IMR-90 (cell line): ENCODE measurements around the gene MANSC4. TPM values are rescaled to one million over a fixed set of nuclear protein-coding genes. Genes with fewer than 3 reads are reported as not detected.
A peak's percentile ranks its signal among the peaks of the same experiment; 100 is the strongest.

Experiments
- ATAC-seq: fragments of 200-7000 bp; cut with Tn5 transposase; 2 replicates; pipeline ENCODE4 v1.9.1; 2020; ENCODE audit warnings: low read depth, mild to moderate bottlenecking, moderate library complexity
- BruUV-seq: library from RNA; stranded (reverse); fragments of 400-500 nt; replicated peaks from 2 replicates; lab custom pipeline; 2021; lab: Mats Ljungman, UMichigan
- CTCF ChIA-PET: fragments of 300-600 bp; formaldehyde crosslinking; extraction: SDS; loops from one replicate; lab custom pipeline; 2021; ENCODE audit warnings: antibody characterized with exemption; lab: Yijun Ruan, JAX
- POLR2A ChIA-PET: fragments of 300-600 bp; sonication (Branson Sonifier 250); formaldehyde crosslinking; loops from one replicate; lab custom pipeline; 2022; ENCODE audit warnings: antibody characterized with exemption; ENCODE audit not compliant: unreplicated experiment; lab: Charles Lee
- DNase-seq: peaks from one replicate; pipeline ENCODE4 v3.0.0; 2013
- H2AFZ ChIP-seq: replicated peaks from 2 replicates; pipeline ENCODE3; 2013; ENCODE audit warnings: low read length, mild to moderate bottlenecking; ENCODE audit not compliant: poor library complexity
- H2AK5ac ChIP-seq: 2 replicates; pipeline ENCODE4 v1.6.1; 2013; ENCODE audit warnings: low read depth, low read length, inconsistent platforms
- H2AK9ac ChIP-seq: replicated peaks from 2 replicates; pipeline ENCODE3; 2013; ENCODE audit warnings: mild to moderate bottlenecking, low read depth, low read length, moderate library complexity; ENCODE audit not compliant: poor library complexity
- H2BK120ac ChIP-seq: 2 replicates; pipeline ENCODE4 v1.6.1; 2013; ENCODE audit warnings: low read depth, low read length, inconsistent platforms
- H2BK15ac ChIP-seq: 3 replicates; pipeline ENCODE4 v1.6.1; 2013; ENCODE audit warnings: low read depth, low read length, inconsistent platforms
- H2BK20ac ChIP-seq: 2 replicates; pipeline ENCODE4 v1.6.1; 2013; ENCODE audit warnings: low read depth, mild to moderate bottlenecking, inconsistent platforms, low read length, moderate library complexity
- H2BK5ac ChIP-seq: 2 replicates; pipeline ENCODE4 v1.6.1; 2013; ENCODE audit warnings: mild to moderate bottlenecking, low read depth, low read length, inconsistent platforms; ENCODE audit not compliant: poor library complexity, severe bottlenecking
- H3K14ac ChIP-seq: replicated peaks from 2 replicates; pipeline ENCODE4 v1.6.1; 2013; ENCODE audit warnings: low read depth, low read length, inconsistent platforms
- H3K18ac ChIP-seq: 2 replicates; pipeline ENCODE4 v1.6.1; 2013; ENCODE audit warnings: low read depth, low read length, control low read depth
- H3K23ac ChIP-seq: 2 replicates; pipeline ENCODE4 v1.6.1; 2013; ENCODE audit warnings: low read depth, low read length, inconsistent platforms
- H3K27ac ChIP-seq: 2 replicates; pipeline ENCODE4 v1.5.1; 2013; ENCODE audit warnings: mild to moderate bottlenecking, control low read depth, low read length; ENCODE audit not compliant: insufficient read depth
- H3K27me3 ChIP-seq: 2 replicates; pipeline ENCODE4 v1.6.1; 2013; ENCODE audit warnings: low read length; ENCODE audit not compliant: control insufficient read depth, insufficient read depth
- H3K36me3 ChIP-seq: 2 replicates; pipeline ENCODE4 v1.6.1; 2013; ENCODE audit warnings: low read length, mixed read lengths; ENCODE audit not compliant: control insufficient read depth, insufficient read depth
- H3K4ac ChIP-seq: 2 replicates; pipeline ENCODE4 v1.6.1; 2013; ENCODE audit warnings: low read depth, low read length, inconsistent platforms
- H3K4me1 ChIP-seq: 2 replicates; pipeline ENCODE4 v1.6.1; 2013; ENCODE audit warnings: low read length, mixed read lengths; ENCODE audit not compliant: control insufficient read depth, insufficient read depth
- H3K4me2 ChIP-seq: 2 replicates; pipeline ENCODE4 v1.6.1; 2013; ENCODE audit warnings: low read depth, mild to moderate bottlenecking, control low read depth, low read length, moderate library complexity
- H3K4me3 ChIP-seq: 2 replicates; pipeline ENCODE4 v1.5.1; 2013; ENCODE audit warnings: low read depth, mild to moderate bottlenecking, control low read depth, low read length, moderate library complexity; ENCODE audit not compliant: insufficient read depth
- H3K56ac ChIP-seq: 2 replicates; pipeline ENCODE4 v1.6.1; 2013; ENCODE audit warnings: low read length, inconsistent platforms; ENCODE audit not compliant: insufficient read depth; ENCODE audit errors: extremely low read depth
- H3K79me1 ChIP-seq, 2 experiments: 2 replicates each; pipeline ENCODE4 v1.6.1; 2013; ENCODE audit warnings: low read length in 2 of 2, inconsistent platforms in 1 of 2, low read depth in 1 of 2
- H3K9ac ChIP-seq: 2 replicates; pipeline ENCODE4 v1.6.1; 2013; ENCODE audit warnings: low read depth, low read length, control low read depth
- H3K9me1 ChIP-seq: 2 replicates; pipeline ENCODE4 v1.6.1; 2013; ENCODE audit warnings: low read length, inconsistent platforms; ENCODE audit not compliant: insufficient read depth
- H3K9me3 ChIP-seq: 2 replicates; pipeline ENCODE4 v1.6.1; 2013; ENCODE audit warnings: low read length; ENCODE audit not compliant: control insufficient read depth, insufficient read depth
- H4K20me1 ChIP-seq: 2 replicates; pipeline ENCODE4 v1.6.1; 2013; ENCODE audit warnings: low read length, inconsistent platforms; ENCODE audit not compliant: insufficient read depth
- H4K5ac ChIP-seq: 2 replicates; pipeline ENCODE4 v1.6.1; 2013; ENCODE audit warnings: mild to moderate bottlenecking, low read depth, low read length, control low read depth
- H4K8ac ChIP-seq, 2 experiments: 2 replicates each; pipeline ENCODE4 v1.6.1; 2013; ENCODE audit warnings: low read depth in 2 of 2, low read length in 2 of 2, control low read depth in 1 of 2, inconsistent platforms in 1 of 2
- H4K91ac ChIP-seq: 2 replicates; pipeline ENCODE4 v1.6.1; 2013; ENCODE audit warnings: low read depth, low read length, inconsistent platforms; ENCODE audit not compliant: insufficient read depth
- CTCF ChIP-seq: conservative IDR thresholded peaks from 2 replicates; pipeline ENCODE4 v1.5.1; 2012; ENCODE audit warnings: mild to moderate bottlenecking, low read depth, low read length, improper control_type of control experiment
- FOS ChIP-seq: fragments of 150-350 bp; IDR thresholded peaks from 2 replicates; pipeline ENCODE4 v1.6.1; 2016; ENCODE audit warnings: low read depth, low read length
- MAFK ChIP-seq: IDR thresholded peaks from 2 replicates; pipeline ENCODE4 v1.6.1; 2012; ENCODE audit warnings: low read depth, low read length, improper control_type of control experiment
- MXI1 ChIP-seq: IDR thresholded peaks from 2 replicates; pipeline ENCODE4 v1.6.1; 2012; ENCODE audit warnings: low read depth, mild to moderate bottlenecking, low read length, moderate library complexity, borderline replicate concordance
- NFE2L2 ChIP-seq: fragments of 150-350 bp; IDR thresholded peaks from 2 replicates; pipeline ENCODE4 v1.6.1; 2016; ENCODE audit warnings: low read depth, mild to moderate bottlenecking, low read length
- RCOR1 ChIP-seq: IDR thresholded peaks from 2 replicates; pipeline ENCODE4 v1.6.1; 2012; ENCODE audit warnings: mild to moderate bottlenecking, low read length, improper control_type of control experiment; ENCODE audit not compliant: insufficient replicate concordance
- RFX5 ChIP-seq: IDR thresholded peaks from 2 replicates; pipeline ENCODE4 v1.8.0; 2012; ENCODE audit warnings: low read depth, mild to moderate bottlenecking, low read length, moderate library complexity
- SMC3 ChIP-seq: fragments of 150-350 bp; IDR thresholded peaks from 2 replicates; pipeline ENCODE4 v1.6.1; 2016; ENCODE audit warnings: low read depth, mild to moderate bottlenecking, antibody characterized with exemption, low read length, moderate library complexity
- WGBS, 2 experiments: methylation state at CpG; one replicate each; pipeline versions ENCODE4 v1.1.5 to v1.1.7; 2013; ENCODE audit warnings: missing lambda C conversion rate in 2 of 2; ENCODE audit not compliant: insufficient read length in 1 of 2; ENCODE audit errors: extremely low coverage in 2 of 2; 5-methylcytosine and 5-hydroxymethylcytosine counted together
- dilution Hi-C: fragments of 300-500 bp; cut with HindIII; formaldehyde crosslinking; loops from one replicate; pipeline ENCODE4 v1.14.3; 2018; ENCODE audit warnings: low sequenced_read_pairs; ENCODE audit not compliant: unreplicated experiment
- in situ Hi-C: fragments of 300-500 bp; cut with MboI; formaldehyde crosslinking; loops from 3 replicates; pipeline ENCODE4 v1.14.3; 2019; ENCODE audit warnings: low sequenced_read_pairs, inconsistent platforms, mixed read lengths
- intact Hi-C: fragments of 100-400 bp; cut with micrococcal nuclease; formaldehyde crosslinking; loops from 2 replicates; pipeline ENCODE4 v1.10.0; 2022
- polyA plus RNA-seq, 3 experiments: library from polyadenylated mRNA; depleted of rRNA; stranded (reverse); fragments of >200 nt; gene quantifications; 2 replicates each; pipeline ENCODE4 v1.2.3, GENCODE V29; 2012; ENCODE audit warnings: low replicate concordance in 1 of 3
- total RNA-seq: library from RNA; depleted of rRNA; stranded (reverse); fragments of >200 nt; gene quantifications from 2 replicates; pipeline ENCODE4 v1.2.3, GENCODE V29; 2012

Gene MANSC4
- total and polyA plus RNA-seq, 2 of the 4 experiments (the other 2 are of a cell fraction): not detected

GRCh38 chr12:27805238-27805637, 25.2 kb upstream of the MANSC4 start:
- no peak for TF ChIP-seq RFX5
- no peak for TF ChIP-seq FOS
- no peak for TF ChIP-seq MXI1
- no peak for TF ChIP-seq RCOR1
- TF ChIP-seq SMC3: no peak
- no peak for TF ChIP-seq NFE2L2
- no peak for TF ChIP-seq MAFK
- TF ChIP-seq CTCF: no peak
- Histone ChIP-seq H4K8ac (no peak overlapping the region), H3K4ac (no peak overlapping the region), H3K23ac (no peak overlapping the region), H4K20me1 (no peaks in the 10 kb centered on the region; the same call in 1 of the 2 replicates), H3K9me1 (peaks cover 15% of the 10 kb centered on the region; the same call in 1 of the 2 replicates), H2BK20ac (no peak overlapping the region), H3K4me2 (no peak overlapping the region), H3K9me3 (no peaks in the 10 kb centered on the region), H3K27ac (no peak overlapping the region), H3K56ac (no peak overlapping the region), H4K91ac (no peak overlapping the region), H2AFZ (no peak overlapping the region), H3K14ac (0 out of 2 replicates have a peak overlapping the region, but pooled peaks have one; percentile 37), H3K4me3 (no peak overlapping the region), H2AK9ac (no peak overlapping the region), H3K27me3 (no peaks in the 10 kb centered on the region), H2BK120ac (no peak overlapping the region), H3K9ac (no peak overlapping the region), H2AK5ac (no peak overlapping the region), H3K36me3 (no peaks in the 10 kb centered on the region), H3K4me1 (no peaks in the 10 kb centered on the region; the same call in 1 of the 2 replicates), H2BK5ac (no peak overlapping the region), H2BK15ac (no peak overlapping the region), H3K18ac (no peak overlapping the region), H3K79me1 (peaks cover 0 to 13% of the 10 kb centered on the region in 2 experiments; a peak in 2 of 4 replicates), H4K5ac (no peak overlapping the region)
- WGBS, 2 experiments: no CpG with 5 or more reads among the region's 1 CpG
- CTCF ChIA-PET: no interaction called here
- BruUV-seq: no TSS peak
- dilution Hi-C loops (no loop called here), intact Hi-C loops (no loop called here), in situ Hi-C loops (no loop called here)
- POLR2A ChIA-PET: no interaction called here
- DNase-seq (no peak), ATAC-seq (no peak)
